ENCODE results near the gene LRRK1.
"Not testable (repeated sequence)": the region's sequence is repeated elsewhere in the genome, so short reads cannot be mapped to it uniquely, and the experiment has no call there.

The LRRK1 gene

DNA sequence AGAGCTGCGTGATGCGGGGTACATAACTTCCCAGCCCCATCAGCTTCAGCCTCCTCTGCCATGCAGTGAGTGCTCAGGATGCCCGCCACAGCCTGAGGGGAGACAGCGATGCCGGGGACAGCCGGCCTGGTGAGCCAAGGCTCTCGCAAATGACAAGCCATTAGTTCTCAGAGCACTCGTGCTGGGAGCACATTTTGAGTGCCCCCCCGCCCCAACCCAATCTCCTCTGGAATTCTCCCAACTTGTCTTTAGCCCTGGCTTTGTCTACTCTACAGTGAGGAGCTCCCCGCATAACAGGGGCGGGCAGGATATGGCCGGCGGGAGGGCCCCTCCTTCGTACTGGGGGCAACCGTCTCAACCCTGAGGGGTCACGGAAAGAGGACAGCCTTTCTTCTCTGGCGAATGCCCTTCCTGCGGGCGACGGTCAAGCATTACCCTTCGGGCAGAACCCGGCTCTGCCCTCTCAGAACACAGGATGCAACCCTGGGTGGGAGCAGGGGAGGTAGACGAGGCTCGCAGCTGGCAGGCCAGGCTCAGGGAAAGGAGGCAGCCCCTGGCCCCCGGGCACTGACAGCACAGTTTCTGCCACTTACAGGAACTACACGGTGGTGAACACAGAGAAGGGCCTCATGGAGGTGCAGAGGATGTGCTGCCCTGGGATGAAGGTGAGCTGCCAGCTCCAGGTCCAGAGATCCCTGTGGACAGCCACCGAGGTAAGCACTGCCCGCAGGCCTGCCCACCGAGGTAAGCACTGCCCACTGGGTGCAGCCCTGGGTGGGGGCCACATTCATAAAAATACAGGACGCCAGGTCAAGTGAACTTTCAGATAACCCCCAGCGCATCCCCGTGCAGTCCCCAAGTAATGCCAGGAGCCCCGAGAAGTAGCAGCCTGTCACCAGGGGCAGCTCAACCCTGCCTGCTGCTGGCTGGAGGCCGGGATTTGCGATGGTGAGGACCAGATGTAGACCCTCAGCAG lies 141.7 kb downstream of the LRRK1 start:
- no peak for DNase-seq

DNA sequence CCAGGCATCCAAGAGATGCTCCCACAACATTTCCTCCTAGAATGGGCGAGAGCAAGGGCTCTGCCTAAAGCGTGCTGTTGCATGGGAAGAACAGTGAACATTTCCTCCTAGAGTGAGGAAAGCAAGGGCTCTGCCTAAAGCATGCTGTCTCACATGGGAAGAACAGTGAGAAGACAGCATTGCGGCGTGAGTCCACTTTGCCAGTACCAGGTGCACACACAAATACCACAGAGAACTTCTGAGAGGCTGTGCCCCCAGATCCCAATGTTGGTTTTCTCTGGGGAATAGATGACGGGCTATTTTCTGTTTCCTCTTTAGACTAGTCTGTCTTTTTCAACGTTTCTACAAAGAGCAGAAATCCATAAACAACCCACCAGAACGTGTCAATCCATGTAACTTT lies 142.9 kb downstream of the LRRK1 start:
- no peak for DNase-seq

DNA sequence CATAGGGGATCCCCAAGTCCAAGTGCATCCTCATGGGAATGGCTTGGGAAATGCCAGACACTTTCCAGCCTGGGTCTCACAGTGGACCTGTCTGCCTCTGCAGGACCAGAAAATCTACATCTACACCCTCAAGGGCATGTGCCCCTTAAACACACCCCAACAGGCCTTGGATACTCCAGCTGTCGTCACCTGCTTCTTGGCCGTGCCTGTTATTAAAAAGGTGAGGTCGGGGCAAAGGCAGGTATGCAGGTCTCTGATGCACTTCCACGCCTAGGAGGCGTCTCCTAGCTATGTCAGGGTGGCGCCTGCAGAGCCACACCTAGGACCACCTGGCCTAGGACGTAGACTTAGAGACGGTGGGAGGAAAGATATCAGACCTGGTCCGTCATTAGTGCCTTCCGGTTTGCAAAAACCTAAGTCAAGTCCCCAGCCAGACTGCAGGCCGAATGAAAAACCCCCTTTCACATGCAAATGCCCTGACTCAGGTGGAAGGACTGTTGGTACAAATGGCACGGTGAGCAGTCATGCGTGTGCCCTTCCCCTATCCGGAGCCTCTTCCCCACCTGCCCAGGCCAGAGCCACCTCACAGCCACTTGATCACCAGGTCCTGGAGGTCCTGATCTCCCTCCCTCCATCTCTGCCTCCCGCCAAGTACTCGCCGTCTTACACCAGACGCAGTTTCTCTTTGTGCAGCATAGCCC lies 143.5 kb downstream of the LRRK1 start:
- DNase-seq = no peak

DNA sequence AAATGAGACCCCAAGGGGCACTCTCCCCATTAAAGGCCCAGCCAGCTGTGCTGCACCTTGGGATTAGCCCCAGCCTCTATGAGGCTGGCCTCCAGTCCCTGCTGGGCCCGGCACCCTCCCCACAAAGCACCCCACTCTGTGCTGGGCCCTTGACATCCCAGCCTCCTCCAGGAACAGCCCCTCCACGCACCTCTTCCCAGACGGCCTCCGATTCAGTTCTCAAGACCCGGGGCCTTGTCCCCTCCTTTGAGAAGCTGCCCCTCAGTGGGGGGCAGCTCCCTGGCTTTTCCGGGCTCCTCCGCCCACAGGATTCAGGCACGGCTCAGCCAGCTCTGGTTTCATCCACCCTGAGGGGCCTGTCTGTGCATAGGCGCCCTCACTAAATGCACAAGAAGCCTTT lies 144.1 kb downstream of the LRRK1 start:
- DNase-seq = no peak

DNA sequence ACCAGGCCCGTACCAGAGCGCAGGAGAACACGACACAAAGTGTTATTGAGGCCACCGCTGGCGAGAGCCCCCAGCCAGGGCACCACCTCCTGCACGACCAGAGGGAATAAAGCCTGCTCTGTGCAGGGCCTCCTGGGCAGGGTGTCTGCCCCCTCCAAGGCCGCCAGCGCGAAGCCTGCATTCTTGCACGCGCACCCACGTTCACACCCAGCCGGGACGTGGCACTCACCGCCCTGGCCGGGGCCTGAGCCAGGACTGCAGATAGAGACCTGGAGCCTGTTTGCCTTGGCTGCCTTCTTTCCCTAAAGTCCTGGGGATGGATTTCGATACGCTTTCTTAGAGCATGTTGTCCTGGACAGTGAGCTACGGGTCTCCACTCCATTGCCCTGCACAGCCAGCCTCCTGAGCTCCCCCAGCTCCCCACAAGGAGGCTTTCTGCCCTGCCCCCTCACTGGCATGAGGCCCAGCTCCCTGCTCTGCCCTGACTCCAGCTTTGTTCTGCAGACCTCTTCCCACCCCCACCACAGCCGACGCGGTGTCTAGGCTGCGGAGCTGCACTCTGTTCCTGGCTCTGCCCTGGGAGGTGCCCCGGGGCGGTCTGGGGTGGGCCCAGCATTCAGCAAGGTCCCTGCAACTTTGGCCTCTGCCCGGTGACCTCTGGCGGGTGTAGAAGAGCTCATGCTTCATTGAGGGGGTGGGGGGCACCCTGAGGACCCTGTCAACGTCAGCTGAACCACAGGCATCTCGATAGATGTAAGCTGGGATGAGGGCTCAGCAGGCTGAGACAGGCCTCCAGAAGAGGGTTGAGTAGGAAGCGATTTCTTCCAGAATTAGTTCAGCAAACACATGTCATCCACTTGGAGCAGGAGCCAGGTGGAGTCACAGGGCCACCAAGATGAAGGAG lies 145.0 kb downstream of the LRRK1 start:
- no peak for DNase-seq

DNA sequence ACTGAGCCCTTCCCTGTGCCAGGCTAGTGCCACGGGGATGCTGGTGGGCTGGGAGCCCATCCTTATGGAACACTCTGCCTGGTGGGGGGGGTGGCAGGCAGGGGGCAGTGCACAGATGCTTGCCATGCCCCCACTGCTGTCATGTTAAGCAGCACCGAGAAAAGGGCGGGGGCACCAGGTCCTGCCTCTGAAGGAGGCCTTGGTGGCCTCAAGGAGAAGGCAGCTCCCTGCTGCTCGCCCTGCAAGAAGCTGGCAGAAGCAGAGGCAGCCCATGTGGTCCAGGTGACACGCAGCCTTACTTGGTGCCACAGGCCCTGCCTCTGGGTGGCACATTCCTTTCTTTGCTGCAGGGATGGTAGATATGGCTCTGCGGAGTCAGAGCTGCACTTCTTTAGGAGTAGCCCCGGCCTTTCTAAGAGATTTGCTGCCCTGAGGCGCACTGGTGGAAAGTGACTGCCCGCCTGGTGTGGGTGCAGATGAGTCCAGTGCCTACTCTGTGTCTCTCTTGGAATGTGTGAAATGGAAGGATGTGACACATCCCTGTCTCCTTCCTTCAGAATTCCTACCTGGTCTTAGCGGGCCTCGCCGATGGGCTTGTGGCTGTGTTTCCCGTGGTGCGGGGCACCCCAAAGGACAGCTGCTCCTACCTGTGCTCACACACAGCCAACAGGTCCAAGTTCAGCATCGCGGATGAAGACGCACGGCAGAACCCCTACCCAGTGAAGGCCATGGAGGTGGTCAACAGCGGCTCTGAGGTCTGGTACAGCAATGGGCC lies 145.8 kb downstream of the LRRK1 start:
- no peak for DNase-seq

DNA sequence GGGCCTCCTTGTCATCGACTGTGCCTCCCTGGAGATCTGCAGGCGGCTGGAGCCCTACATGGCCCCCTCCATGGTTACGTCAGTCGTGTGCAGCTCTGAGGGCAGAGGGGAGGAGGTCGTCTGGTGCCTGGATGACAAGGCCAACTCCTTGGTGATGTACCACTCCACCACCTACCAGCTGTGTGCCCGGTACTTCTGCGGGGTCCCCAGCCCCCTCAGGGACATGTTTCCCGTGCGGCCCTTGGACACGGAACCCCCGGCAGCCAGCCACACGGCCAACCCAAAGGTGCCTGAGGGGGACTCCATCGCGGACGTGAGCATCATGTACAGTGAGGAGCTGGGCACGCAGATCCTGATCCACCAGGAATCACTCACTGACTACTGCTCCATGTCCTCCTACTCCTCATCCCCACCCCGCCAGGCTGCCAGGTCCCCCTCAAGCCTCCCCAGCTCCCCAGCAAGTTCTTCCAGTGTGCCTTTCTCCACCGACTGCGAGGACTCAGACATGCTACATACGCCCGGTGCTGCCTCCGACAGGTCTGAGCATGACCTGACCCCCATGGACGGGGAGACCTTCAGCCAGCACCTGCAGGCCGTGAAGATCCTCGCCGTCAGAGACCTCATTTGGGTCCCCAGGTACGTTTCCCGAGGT lies 146.5 kb downstream of the LRRK1 start:
- no peak for DNase-seq

DNA sequence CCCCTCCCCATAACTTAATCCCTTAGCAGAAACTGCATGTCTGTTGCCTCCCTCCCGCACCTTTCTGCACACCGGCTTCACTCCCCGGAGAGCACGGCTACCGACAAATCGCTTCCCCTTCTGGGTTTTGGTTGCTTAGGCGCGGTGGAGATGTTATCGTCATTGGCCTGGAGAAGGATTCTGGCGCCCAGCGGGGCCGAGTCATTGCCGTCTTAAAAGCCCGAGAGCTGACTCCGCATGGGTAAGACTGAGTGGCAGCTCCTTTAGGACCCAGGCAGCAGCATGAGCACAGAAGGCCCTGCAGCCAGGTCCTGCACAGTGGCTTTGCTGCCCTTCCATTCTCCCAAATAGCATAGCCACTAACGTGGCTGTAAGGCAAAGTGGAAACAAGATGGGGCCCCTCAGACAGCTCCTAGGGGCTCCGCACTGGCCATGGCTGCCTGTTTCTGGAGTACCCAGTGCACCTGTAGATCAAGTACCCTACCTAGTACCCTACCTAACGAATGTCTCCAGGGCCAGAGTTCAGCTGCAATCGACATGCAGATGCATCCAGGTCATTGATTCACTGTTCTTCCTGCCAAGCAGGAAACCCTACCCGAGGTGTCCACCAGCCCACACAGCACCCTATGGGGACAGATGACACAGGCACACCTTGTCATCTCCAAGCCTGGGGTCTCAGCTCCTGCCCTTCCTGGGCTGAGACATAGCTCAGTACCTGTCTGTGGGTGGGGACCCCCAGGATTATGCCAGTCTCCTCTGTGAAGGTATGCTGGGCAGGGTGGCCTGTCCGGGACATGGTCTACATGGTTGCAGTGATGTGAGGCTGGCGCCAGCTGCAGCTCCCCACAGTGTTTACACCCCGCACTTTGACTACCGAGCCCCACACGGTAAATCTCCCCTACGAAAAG lies 147.6 kb downstream of the LRRK1 start:
- DNase-seq = no peak

DNA sequence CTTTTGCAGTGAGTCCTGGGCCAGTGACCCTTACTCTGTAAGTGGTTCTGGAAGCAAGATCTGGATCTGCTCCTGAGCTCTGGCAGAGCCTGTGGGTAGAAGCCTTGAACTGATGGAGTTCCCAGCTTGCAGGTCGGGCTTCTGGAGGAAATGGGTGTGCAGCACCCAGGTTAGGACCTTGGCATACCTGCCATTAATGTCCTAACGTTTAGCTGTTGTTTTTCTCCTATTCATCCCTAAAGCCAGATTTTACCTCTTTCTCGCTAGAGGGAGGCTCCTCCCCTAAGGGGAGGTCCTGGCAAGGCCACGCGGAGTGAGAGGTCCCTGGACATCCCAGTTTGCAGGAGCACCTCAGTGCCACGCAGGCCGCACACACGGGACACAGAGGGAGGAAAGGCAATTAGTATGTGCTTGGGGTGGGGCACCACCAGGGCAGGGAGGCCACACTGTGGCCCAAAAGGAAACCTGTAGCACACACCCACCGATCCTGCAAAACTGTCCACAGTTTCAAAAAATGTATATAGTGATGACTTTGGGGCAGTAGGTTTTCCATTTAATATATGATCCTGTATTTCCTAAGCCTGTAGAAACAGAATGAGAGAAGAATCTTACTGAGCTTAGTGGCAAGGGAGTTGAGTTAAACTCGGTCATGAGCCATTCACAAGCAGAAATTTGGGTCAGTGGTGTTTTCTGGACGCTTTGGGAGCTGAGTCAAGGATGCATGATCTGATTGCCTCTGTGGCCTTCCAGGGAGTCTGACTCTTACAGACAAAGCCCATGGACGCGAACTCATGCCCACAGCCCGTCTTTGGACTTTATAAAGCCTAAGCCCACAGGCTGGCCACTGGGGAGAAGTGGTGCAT lies 148.7 kb downstream of the LRRK1 start:
- DNase-seq = no peak

DNA sequence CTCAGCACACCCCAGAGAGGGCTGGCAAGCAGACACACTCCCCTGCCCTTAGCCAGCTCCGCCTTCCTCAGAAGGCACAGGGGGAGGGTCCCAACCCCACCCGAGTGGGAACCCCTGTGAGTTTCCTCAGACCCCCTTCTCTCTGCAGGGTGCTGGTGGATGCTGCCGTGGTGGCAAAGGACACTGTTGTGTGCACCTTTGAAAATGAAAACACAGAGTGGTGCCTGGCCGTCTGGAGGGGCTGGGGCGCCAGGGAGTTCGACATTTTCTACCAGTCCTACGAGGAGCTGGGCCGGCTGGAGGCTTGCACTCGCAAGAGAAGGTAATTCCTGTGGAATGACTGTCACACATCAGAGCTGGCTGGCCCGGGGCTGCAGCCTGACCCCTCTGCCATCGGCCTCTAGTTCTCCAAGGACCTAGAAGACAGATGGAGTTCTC lies 149.4 kb downstream of the LRRK1 start:
- DNase-seq = no peak

DNA sequence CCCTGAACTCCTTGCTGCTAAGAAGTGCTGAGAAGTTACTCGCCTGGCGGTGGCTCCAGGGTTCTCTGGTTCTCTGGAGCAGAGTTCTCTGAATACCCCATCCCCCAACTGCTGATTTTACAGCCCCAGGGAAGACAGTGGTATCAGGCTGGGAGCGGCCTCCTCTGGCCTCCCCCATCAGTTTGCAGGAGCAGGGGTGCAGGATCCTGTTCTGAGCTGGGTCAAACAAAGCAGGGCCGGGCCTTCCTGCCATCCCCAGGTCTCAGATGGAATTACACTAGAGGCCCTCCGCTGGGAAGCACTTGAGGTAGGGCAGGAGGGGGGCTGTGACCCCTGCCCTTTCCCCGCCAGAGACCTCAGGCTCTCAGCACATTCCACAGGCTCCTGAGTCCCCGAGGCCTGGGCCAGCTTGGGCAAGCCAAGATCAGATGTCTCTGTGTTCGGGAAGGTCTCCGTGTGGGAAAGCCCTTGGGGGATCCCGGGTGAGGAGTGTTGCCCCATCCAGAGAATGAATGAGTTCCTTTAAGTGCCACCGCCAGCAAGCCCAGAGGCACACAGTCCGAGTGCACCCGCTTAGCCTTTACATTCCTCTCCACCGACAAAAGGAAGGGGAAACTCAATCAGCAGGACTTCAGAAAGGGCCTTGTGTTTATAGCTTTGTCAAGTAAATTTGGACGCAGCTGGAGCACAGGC lies 149.9 kb downstream of the LRRK1 start:
- no peak for DNase-seq

DNA sequence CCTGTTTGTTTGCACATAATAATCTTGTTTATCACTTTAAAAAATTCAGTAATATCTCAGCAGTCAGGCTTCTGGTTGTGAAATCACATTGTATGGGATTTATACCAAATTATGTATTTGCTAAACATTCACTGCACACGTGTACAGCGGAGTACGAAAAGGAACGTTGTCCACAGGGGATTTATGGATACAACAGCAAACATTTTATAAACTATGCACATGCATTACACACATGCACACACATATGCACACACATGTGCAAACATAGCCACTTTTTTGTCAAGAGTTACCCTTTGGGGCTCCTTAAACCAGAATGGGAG lies 150.5 kb downstream of the LRRK1 start:
- DNase-seq = no peak

DNA sequence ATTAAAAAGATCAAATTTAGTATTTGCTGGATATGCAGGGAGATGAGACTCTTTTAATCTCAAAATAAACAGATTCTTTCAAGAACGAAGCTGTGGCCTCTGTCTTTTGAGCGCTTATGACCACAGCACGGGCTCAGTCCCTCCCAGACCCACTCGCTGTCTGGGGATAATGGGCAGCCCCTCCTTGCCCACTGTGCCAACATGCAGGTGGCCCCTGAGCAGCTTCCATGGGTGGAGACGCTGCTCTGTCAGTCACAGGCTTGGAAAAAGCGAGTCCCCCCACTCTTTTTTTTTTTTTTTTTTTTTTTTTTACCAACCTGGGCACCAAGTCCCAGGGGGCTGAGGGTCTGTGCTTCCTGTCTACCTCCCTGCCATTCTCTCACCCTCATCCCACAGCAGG lies 150.9 kb downstream of the LRRK1 start:
- DNase-seq = no peak

DNA sequence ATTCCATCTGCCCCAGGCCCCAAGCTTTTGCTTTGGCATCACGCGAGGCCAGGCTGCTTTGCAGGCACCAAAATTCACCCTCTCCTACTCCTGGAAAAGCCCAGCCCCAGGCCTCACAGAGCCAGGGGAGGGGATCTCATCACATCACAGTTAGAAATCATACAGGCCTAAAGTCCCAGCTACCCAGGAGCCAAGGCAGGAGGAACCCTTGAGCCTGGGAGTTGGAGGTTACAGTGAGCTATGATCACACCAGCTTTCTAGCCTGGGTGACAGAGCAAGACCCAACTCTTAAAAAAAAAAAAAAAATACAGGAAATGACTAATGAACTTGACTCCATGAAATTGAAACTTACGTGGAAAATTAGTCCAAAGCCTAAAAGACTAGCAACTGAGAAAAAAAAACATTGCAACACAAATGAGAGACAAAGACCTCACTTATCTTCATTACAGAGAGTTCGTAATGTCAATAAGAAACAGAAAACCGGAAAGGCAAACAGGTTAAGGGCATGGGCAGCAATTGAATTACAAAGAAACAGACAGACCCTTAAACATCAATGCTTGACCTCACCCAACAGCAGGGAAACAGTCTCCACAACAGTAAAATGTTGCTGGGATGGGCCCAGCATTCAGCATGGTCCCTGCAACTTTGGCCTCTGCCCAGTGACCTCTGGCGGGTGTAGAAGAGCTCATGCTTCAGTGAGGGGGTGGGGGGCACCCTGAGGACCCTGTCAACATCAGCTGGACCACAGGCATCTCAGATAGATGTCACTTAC lies 151.5 kb downstream of the LRRK1 start:
- DNase-seq = peak; percentile 29

DNA sequence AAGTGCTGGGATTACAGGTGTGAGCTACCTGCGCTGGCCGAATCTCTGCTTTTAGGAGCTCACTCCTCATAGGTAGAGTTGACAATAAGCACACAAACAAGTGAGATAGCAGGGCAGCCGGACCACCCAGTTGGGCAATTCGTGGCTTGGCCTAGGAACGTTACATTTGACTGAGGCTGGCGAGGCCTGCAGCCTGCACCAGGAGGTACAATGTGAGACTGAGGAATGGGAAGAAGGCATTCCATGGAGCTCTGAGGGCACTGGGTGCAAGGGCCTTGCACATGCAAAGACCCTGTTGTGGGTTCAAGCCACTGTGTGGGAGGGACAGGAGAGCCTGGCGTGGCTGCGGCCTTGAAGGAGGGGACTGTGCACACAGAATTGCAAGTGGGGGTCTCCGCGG lies 152.5 kb downstream of the LRRK1 start:
- no peak for DNase-seq

DNA sequence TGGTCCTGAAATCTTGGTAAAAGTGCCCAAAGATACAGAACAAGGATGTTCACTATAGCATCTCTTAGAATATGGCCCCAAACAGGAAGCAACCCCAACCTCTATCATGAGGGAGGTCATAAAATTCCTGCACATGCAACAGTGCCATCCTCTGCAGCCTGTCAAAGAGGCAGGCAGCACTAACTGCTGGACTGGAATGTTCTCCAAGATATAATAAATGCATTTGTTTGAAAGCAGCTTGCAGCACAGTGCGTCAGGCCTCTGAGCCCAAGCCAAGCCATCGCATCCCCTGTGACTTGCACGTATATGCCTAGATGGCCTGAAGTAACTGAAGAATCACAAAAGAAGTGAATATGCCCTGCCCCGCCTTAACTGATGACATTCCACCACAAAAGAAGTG lies 153.1 kb downstream of the LRRK1 start:
- not testable (repeated sequence) for DNase-seq

DNA sequence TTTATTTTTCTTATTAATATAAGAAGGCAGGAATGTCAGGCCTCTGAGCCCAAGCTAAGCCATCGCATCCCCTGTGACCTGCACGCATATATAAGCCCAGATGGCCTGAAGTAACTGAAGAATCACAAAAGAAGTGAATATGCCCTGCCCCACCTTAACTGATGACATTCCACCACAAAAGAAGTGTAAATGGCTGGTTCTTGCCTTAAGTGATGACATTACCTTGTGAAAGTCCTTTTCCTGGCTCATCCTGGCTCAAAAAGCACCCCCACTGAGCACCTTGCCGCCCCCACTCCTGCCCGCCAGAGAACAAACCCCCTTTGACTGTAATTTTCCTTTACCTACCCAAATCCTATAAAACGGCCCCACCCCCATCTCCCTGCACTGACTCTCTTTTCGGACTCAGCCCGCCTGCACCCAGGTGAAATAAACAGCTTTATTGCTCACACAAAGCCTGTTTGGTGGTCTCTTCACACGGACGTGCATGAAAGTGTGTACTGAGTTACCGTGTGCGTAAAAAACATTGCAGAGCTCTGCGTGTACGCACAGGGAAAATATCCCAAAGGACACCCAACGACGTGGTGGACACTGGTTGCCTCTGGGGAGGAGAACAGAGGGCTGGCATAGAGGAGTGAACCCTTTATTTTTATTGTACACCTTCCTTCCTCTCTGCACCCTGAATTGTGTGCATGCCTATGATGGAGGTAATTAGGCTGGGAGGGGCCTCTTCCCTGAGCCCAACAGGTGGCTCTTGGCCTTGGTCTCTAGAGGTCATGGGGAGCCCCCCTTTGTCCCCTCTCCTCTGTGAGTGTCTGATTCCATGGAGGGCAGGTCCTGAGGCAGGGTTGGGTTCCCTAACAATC lies 158.9 kb downstream of the LRRK1 start:
- not testable (repeated sequence) for DNase-seq
